GM12891 (cell line): ENCODE results near the gene EVI2A.

Experiments used
- DNase-seq: peaks from one replicate; pipeline ENCODE4 v3.0.0; 2011; ENCODE audit warnings: low spot score; ENCODE audit not compliant: insufficient read length
- FAIRE-seq: peaks from 2 replicates; lab custom pipeline; 2011; peaks lifted over from hg19 to GRCh38; lab: Jason Lieb, UNC
- PAX5 ChIP-seq: IDR thresholded peaks from 2 replicates; pipeline ENCODE4 v1.6.1; 2011; ENCODE audit warnings: low read length, moderate library complexity, mild to moderate bottlenecking; ENCODE audit not compliant: insufficient read depth, severe bottlenecking
- POLR2A ChIP-seq: IDR thresholded peaks from 2 replicates; pipeline ENCODE4 v1.6.1; 2011; ENCODE audit warnings: low read depth, low read length, control low read depth
- POLR2AphosphoS5 ChIP-seq: IDR thresholded peaks from 2 replicates; pipeline ENCODE4 v1.6.1; 2011; ENCODE audit warnings: low read depth, low read length, control low read depth
- POU2F2 ChIP-seq: IDR thresholded peaks from 2 replicates; pipeline ENCODE4 v1.6.1; 2011; ENCODE audit warnings: low read depth, mild to moderate bottlenecking, control low read depth, low read length, moderate library complexity
- SPI1 ChIP-seq: IDR thresholded peaks from 2 replicates; pipeline ENCODE4 v1.6.1; 2011; ENCODE audit warnings: low read depth, low read length, control low read depth
- TAF1 ChIP-seq: IDR thresholded peaks from 2 replicates; pipeline ENCODE4 v1.6.1; 2011; ENCODE audit warnings: low read depth, low read length, control low read depth

EVI2A gene

DNA sequence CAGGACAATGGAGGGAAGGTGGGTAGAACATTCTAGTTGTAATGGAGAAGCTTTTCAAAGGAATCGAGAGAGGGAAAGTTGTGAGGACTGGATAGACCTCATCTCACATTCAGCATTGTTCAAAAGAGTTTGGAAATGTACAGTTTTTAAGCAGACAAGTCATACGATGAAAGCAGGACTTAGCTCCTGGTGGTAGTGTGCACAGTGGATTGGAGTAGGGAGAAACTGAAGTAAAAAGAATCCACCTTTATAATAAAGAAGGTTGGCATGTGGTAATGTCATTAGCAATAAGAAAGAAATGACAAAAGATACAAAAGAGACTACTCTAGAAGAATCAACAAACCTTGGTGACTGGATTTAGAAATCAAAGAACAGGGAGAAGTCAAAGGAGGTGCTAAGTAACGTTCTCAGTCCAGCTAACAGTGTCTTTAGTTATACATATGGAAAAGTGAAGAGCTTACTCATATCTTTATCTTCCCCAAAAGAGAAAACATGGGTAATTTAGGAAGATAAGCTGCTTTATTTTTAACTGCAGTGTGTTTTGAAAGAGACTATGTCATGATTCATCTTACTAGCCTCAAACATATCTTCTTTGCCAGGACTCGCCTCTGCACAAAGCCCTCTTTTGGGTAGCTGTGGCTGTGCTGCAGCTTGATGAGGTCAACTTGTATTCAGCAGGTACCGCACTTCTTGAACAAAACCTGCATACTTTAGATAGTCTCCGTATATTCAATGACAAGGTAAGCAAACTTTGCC, 18.7 kb upstream of the EVI2A start:
- FAIRE-seq (peak; percentile 20), DNase-seq (no peak)
- TF ChIP-seq PAX5 (no peak), POLR2A (no peak), SPI1 (no peak), POU2F2 (no peak), POLR2AphosphoS5 (no peak), TAF1 (no peak)

- FAIRE-seq, result no peak
- no peak for TF ChIP-seq POLR2A
- no peak for TF ChIP-seq TAF1
- no peak for TF ChIP-seq SPI1
- no peak for TF ChIP-seq POLR2AphosphoS5
- TF ChIP-seq PAX5, result no peak
- no peak for TF ChIP-seq POU2F2
- DNase-seq, result no peak
Observed at GRCh38 chr17:31329221-31329620, 7.8 kb upstream of the EVI2A start.

DNA sequence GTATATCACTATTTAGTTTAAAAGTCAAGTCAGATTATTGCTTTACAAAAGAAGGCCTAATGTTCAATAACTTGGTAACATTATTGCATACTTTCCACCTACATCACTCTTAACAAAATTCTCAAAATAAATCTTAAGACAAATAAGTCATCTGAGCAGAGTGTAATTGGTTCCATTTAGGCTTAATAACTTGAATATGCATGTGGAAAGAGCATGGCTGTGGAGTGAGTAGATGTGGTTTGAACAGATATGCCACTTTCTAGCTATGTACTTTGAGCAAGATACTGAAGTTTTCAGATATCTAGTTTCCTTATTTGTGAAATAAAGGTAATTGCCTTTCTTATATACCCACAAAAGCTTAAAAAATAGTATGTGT, 6.7 kb upstream of the EVI2A start:
- TF ChIP-seq POU2F2 (no peak), TAF1 (no peak), POLR2A (no peak), SPI1 (no peak), PAX5 (no peak), POLR2AphosphoS5 (no peak)
- FAIRE-seq, result no peak
- DNase-seq, result no peak

- FAIRE-seq (no peak), DNase-seq (no peak)
- TF ChIP-seq TAF1 (no peak), POLR2A (no peak), POU2F2 (no peak), SPI1 (no peak), PAX5 (no peak), POLR2AphosphoS5 (no peak)
Observed at GRCh38 chr17:31327534-31328159, 6.2 kb upstream of the EVI2A start.

- no peak for TF ChIP-seq POLR2A
- no peak for DNase-seq
- FAIRE-seq, result no peak
Observed at GRCh38 chr17:31323551-31323950, 2.1 kb upstream of the EVI2A start.

DNA sequence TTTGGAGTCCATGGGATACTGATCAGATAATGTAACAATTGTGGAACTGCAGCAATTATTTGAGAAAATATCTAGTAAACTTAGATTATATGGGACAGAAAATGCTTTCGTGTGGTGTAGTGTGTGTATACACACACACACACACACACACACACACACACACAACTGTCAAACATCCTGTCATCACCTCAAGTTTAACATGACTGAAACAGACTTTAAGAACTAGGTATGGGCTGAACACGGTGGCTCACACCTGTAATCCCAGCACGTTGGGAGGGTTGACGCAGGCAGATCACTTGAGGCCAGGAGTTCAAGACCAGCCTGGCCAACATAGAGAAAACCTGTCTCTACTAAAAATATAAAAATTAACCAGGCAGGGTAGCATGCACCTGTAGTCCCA, 544 bp upstream of the EVI2A start:
- FAIRE-seq (peak; percentile 91), DNase-seq (no peak)
- TF ChIP-seq PAX5 (no peak), TAF1 (no peak)

- TF ChIP-seq PAX5 (no peak), POU2F2 (no peak), TAF1 (no peak), POLR2A (no peak)
- FAIRE-seq, result peak; percentile 59
- no peak for DNase-seq
Observed at GRCh38 chr17:31320791-31321190, 631 bp downstream of the EVI2A start.

DNA sequence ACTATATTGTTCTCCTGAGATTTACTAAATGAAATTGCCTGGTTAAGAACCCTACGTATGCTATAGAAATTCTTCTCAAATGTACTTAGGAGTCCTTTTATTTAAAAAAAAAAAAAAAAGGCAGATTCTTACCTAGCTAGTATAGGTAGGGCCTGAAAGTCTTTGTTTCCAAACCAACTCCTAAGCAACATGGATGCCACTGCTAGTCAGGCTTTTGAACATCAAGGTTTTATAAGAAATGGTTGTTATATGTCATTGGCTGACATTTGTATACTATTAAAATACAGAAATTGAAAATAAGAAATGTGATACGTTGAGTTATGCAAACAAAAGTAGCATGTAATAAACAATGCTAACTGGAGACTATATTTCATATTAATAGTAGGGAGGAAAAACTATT, 1.2 kb downstream of the EVI2A start:
- FAIRE-seq (no peak), DNase-seq (no peak)
- no peak for TF ChIP-seq POLR2A
- no peak for TF ChIP-seq PAX5
- no peak for TF ChIP-seq SPI1

DNA sequence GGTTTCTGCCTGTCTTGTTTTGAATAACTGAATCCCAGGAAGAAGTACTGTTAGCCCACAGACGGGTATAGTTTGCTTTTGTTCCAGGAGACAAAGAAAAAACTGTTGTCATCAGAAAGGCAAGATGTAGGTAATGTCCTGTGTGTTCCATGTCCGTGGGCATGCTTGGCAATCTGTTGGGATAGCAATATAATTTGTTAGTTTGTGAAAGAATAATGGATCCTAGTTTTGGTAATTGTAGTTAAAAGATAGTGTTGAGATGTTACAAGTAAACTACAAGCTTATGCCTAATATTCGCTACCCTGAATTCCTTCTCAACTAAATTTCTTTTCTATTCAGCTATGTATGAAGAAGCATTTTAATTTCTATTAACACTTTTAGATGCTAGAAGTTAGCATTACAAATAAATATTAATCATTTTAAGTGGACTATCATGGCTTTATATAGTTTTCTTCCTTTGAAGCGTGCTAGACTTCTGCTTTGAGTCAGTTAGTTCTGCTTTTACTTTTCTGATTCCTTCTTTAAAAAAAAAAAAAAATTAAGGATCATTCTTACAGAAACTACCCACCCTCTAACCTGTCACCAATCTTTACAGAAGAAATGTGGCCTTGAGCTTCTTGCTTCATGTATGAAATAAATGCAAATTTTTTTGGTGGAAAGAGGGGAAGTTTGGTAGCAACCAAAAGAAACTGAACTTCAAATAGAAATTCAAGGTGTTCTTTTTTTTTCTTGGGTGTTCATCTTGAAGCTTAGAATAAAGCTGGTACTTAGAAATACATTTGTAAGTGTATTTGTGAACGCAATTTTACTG, 2.4 kb downstream of the EVI2A start:
- DNase-seq (no peak), FAIRE-seq (no peak)
- TF ChIP-seq SPI1 (peak; percentile 4; the same call in 1 of the 2 replicates), TAF1 (no peak)

GRCh38 chr17:31318298-31318801, 3.1 kb downstream of the EVI2A start:
- no peak for DNase-seq
- no peak for TF ChIP-seq POU2F2
- peak; percentile 80 for TF ChIP-seq SPI1
- peak; percentile 57 for TF ChIP-seq POLR2A
- no peak for TF ChIP-seq TAF1
- no peak for TF ChIP-seq PAX5
- TF ChIP-seq POLR2AphosphoS5, result no peak
- FAIRE-seq, result peak; percentile 76

DNA sequence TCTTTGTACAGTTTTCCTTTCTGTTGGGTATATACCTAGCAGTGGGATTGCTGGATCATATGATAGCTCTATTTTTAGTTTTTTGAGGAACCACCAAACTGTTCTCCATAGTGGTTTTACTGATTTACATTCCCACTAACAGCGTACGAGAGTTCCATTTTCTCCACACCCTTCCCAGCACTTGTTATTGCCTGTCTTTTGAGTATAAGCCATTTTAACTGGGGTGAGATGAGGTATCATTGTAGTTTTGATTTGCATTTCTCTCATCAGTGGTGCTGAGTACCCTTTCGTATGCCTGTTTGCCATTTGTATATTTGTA, 6.7 kb downstream of the EVI2A start:
- TF ChIP-seq POLR2AphosphoS5 (no peak), PAX5 (no peak), POLR2A (no peak), SPI1 (no peak), POU2F2 (no peak), TAF1 (no peak)
- DNase-seq (no peak), FAIRE-seq (peak; percentile 54)
